ENCODE data around the gene CSPG5. TPM values are rescaled to one million over a fixed set of nuclear protein-coding genes. Genes with fewer than 3 reads are reported as not detected.

The CSPG5 gene
- total RNA-seq, 4 donors from 2014 or later, result 0.82 to 2.9 TPM; not detected in 2

DNA sequence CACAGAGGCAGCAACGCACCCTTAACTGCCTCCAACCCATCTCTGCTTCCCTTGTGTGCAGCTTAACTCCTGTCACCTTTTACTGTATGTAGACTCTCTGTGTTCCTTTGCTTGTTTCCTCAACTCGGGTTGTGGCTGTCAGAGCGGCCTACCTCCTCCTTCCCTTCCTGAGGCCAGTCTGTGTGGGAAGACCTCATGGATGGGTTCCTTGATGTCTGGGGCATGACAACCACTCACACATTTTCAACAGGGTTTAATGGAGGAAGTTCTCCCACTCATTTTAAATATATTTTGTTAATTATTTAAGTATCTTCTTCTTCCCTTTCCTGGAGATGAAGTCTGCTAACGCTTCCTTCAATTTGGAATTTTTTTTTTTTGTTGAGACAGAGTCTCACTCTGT is 1.8 kb upstream of the CSPG5 start:
- Histone ChIP-seq H3K4me1 (peaks cover 0 to 6% of the 10 kb centered on the region in 2 donors), H3K36me3 (no peaks in the 10 kb centered on the region), H3K9me3 (no peaks in the 10 kb centered on the region), H3K4me3 (no peak overlapping the region), H3K27ac (no peak overlapping the region), H3K27me3 (peaks cover 0 to 14% of the 10 kb centered on the region in 2 donors)
- DNase-seq, result no peak
- TF ChIP-seq POLR2A (IDR thresholded peaks at IDR 0.05), result no peak
- TF ChIP-seq, protein P1, sequence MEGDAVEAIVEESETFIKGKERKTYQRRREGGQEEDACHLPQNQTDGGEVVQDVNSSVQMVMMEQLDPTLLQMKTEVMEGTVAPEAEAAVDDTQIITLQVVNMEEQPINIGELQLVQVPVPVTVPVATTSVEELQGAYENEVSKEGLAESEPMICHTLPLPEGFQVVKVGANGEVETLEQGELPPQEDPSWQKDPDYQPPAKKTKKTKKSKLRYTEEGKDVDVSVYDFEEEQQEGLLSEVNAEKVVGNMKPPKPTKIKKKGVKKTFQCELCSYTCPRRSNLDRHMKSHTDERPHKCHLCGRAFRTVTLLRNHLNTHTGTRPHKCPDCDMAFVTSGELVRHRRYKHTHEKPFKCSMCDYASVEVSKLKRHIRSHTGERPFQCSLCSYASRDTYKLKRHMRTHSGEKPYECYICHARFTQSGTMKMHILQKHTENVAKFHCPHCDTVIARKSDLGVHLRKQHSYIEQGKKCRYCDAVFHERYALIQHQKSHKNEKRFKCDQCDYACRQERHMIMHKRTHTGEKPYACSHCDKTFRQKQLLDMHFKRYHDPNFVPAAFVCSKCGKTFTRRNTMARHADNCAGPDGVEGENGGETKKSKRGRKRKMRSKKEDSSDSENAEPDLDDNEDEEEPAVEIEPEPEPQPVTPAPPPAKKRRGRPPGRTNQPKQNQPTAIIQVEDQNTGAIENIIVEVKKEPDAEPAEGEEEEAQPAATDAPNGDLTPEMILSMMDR (IDR thresholded peaks at IDR 0.05), result no peak
- intact Hi-C loops (cut with DNase I; ENCODE audit: low total_unique reads), result no loop called here

DNA sequence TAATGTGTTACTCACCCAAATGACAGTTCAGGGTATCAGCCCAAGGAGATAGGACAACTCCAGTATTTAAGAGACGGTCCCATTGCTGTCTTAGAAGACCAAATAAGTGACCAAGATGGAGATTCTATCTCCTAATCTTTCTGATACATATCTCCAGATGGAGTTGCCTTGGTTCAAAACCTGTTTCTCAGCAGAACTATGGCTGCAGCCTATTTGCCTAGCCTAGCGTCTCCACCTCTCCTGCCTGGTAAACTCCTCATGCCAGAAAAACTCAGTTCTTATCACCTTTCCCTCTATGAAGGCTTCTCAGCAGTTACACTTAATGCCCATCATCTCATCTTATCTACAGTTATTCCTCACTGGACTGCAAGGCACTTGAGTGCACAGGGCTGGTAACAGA is 1.2 kb upstream of the CSPG5 start:
- no peak for TF ChIP-seq POLR2A (IDR thresholded peaks at IDR 0.05)
- TF ChIP-seq, protein P1 (IDR thresholded peaks at IDR 0.05), result no peak
- no peaks in the 10 kb centered on the region for H3K9me3 ChIP-seq
- no peak for DNase-seq
- intact Hi-C loops (cut with DNase I; ENCODE audit: low total_unique reads), result no loop called here
- H3K4me3 ChIP-seq, result no peak overlapping the region
- peaks cover 0 to 6% of the 10 kb centered on the region in 2 donors for H3K4me1 ChIP-seq
- H3K36me3 ChIP-seq, result no peaks in the 10 kb centered on the region
- H3K27ac ChIP-seq, result no peak overlapping the region
- H3K27me3 ChIP-seq, result peaks cover 0 to 14% of the 10 kb centered on the region in 2 donors

DNA sequence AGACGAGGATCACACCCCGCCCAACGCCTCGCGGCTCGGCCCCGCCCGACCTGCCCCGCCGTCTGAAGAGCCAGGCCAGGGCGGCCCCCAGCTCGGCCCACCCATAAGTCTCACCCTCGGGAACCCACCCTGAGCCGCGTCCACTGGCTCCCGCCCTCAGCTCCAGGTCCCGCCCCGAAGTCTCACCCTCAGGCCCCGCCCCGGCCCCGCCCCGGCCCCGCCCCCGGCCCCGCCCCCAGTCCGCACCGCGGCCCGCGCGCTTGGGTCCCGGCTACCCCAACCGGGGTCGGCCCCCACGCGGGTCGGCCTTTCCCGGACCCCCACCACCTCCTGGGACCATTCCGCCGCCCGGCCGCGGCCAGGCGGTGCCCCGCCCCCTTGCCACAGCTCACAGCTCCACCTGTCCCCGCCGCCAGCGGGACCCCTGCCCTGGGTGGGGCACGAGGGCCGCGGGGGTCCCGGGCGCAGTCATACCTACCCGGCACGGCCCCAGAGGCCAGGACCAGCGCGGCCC is 489 bp downstream of the CSPG5 start:
- no peaks in the 10 kb centered on the region for H3K36me3 ChIP-seq
- DNase-seq, result peak; percentile 16 to 28
- H3K27me3 ChIP-seq, result peaks cover 0 to 14% of the 10 kb centered on the region in 2 donors
- H3K4me3 ChIP-seq, result peak overlapping the region; percentile 38 to 62
- peaks cover 0 to 6% of the 10 kb centered on the region in 2 donors for H3K4me1 ChIP-seq
- TF ChIP-seq POLR2A (IDR thresholded peaks at IDR 0.05), result no peak
- TF ChIP-seq, protein P1 (IDR thresholded peaks at IDR 0.05), result no peak
- no peaks in the 10 kb centered on the region for H3K9me3 ChIP-seq
- no peak overlapping the region for H3K27ac ChIP-seq
- intact Hi-C loops (cut with DNase I; ENCODE audit: low total_unique reads), result no loop called here

GRCh38 chr3:47577583-47578118 is 1.0 kb downstream of the CSPG5 start:
- intact Hi-C loops (cut with DNase I; ENCODE audit: low total_unique reads), result no loop called here

More at GRCh38 chr3:47577583-47578118, 1.0 kb downstream of the CSPG5 start:
- H3K27ac ChIP-seq, result no peak overlapping the region
- no peaks in the 10 kb centered on the region for H3K9me3 ChIP-seq
- H3K36me3 ChIP-seq, result no peaks in the 10 kb centered on the region
- H3K27me3 ChIP-seq, result peaks cover 0 to 14% of the 10 kb centered on the region in 2 donors
- peak overlapping the region; percentile 38 to 62 for H3K4me3 ChIP-seq
- DNase-seq, result peak in 1 of 2 donors; percentile 19
- H3K4me1 ChIP-seq, result peaks cover 0 to 6% of the 10 kb centered on the region in 2 donors
- no peak for TF ChIP-seq POLR2A (IDR thresholded peaks at IDR 0.05)
- TF ChIP-seq, protein P1 (IDR thresholded peaks at IDR 0.05), result no peak

Measured in uterus (tissue), 4 donors.